GM23338 (cell line): ENCODE data around the gene THRB. TPM values are rescaled to one million over a fixed set of nuclear protein-coding genes. Genes with fewer than 3 reads are reported as not detected.

Source experiments
- ATAC-seq: fragments of 200-7000 bp; cut with Tn5 transposase; 3 replicates; pipeline ENCODE4 v1.9.1; 2020
- DNase-seq: peaks from one replicate; pipeline ENCODE4 v3.0.0-alpha.2; 2015; ENCODE audit warnings: low spot score
- H2AFZ ChIP-seq: fragments of 200-600 bp; sonication (generic); 2 replicates; pipeline ENCODE4 v1.8.0; 2016; ENCODE audit warnings: antibody characterized with exemption, mild to moderate bottlenecking, moderate library complexity
- H3F3A ChIP-seq: fragments of 200-600 bp; sonication (generic); replicated peaks from 2 replicates; pipeline ENCODE4 v1.8.0; 2017; ENCODE audit warnings: antibody characterized with exemption, mixed run types, low read depth
- H3K27ac ChIP-seq: fragments of 200-600 bp; sonication (generic); 2 replicates; pipeline ENCODE4 v1.6.1; 2016; ENCODE audit warnings: low read depth
- H3K27me3 ChIP-seq: fragments of 200-600 bp; sonication (generic); 2 replicates; pipeline ENCODE4 v1.8.0; 2016; ENCODE audit warnings: mild to moderate bottlenecking, mixed run types, moderate library complexity; ENCODE audit not compliant: insufficient read depth
- H3K36me3 ChIP-seq: fragments of 200-600 bp; sonication (generic); 2 replicates; pipeline ENCODE4 v1.8.0; 2016; ENCODE audit warnings: mild to moderate bottlenecking; ENCODE audit not compliant: insufficient read depth
- H3K4me1 ChIP-seq: fragments of 200-600 bp; sonication (generic); 2 replicates; pipeline ENCODE4 v1.8.0; 2016; ENCODE audit warnings: mild to moderate bottlenecking, moderate library complexity; ENCODE audit not compliant: insufficient read depth
- H3K4me2 ChIP-seq: fragments of 200-600 bp; sonication (generic); 2 replicates; pipeline ENCODE4 v1.7.1; 2017; ENCODE audit warnings: mixed run types
- H3K4me3 ChIP-seq: fragments of 200-600 bp; sonication (generic); 2 replicates; pipeline ENCODE4 v1.6.1; 2016; ENCODE audit warnings: mixed run types
- H3K79me2 ChIP-seq: fragments of 200-600 bp; sonication (generic); replicated peaks from 2 replicates; pipeline ENCODE4 v1.8.0; 2017; ENCODE audit warnings: mild to moderate bottlenecking; ENCODE audit not compliant: insufficient read depth
- H3K9me2 ChIP-seq: fragments of 200-600 bp; sonication (generic); 2 replicates; pipeline ENCODE4 v1.8.0; 2017; ENCODE audit not compliant: insufficient read depth
- H4K20me1 ChIP-seq: fragments of 200-600 bp; sonication (generic); replicated peaks from 2 replicates; pipeline ENCODE4 v1.8.0; 2017; ENCODE audit warnings: mild to moderate bottlenecking; ENCODE audit not compliant: insufficient read depth
- H3K27ac Mint-ChIP-seq: 2 replicates; pipeline ENCODE4 v1.8.0; 2020; ENCODE audit warnings: inconsistent platforms, mild to moderate bottlenecking, moderate library complexity, mixed read lengths
- H3K27me3 Mint-ChIP-seq: 3 replicates; pipeline ENCODE4 v1.8.0; 2022; ENCODE audit warnings: low read depth, mild to moderate bottlenecking, moderate library complexity, mixed read lengths, inconsistent platforms; ENCODE audit not compliant: insufficient read depth, poor library complexity
- H3K36me3 Mint-ChIP-seq: 3 replicates; pipeline ENCODE4 v1.8.0; 2021; ENCODE audit warnings: low read depth, mild to moderate bottlenecking, inconsistent platforms, moderate library complexity, mixed read lengths
- H3K4me1 Mint-ChIP-seq: 3 replicates; pipeline ENCODE4 v1.8.0; 2020; ENCODE audit warnings: mild to moderate bottlenecking, inconsistent platforms, mixed read lengths
- H3K4me3 Mint-ChIP-seq: 3 replicates; pipeline ENCODE4 v1.8.0; 2021; ENCODE audit warnings: moderate library complexity, mild to moderate bottlenecking, inconsistent platforms, mixed read lengths
- H3K9me3 Mint-ChIP-seq: 3 replicates; pipeline ENCODE4 v1.8.0; 2020; ENCODE audit warnings: moderate library complexity, mild to moderate bottlenecking, inconsistent platforms, mixed read lengths
- CTCF ChIP-seq, 2 experiments: fragments of 200-600 bp in 1 of 2; sonication (generic) in 1 of 2; conservative IDR thresholded peaks; 2 replicates each; pipeline versions ENCODE4 v1.5.1 to v1.6.1; 2016 to 2017; ENCODE audit warnings: antibody characterized with exemption in 2 of 2, low read depth in 2 of 2, mild to moderate bottlenecking in 2 of 2, moderate library complexity in 1 of 2
- ETS1 ChIP-seq: IDR thresholded peaks from 2 replicates; pipeline ENCODE4 v1.6.1; 2016; ENCODE audit warnings: antibody characterized with exemption
- EZH2 ChIP-seq: fragments of 200-600 bp; sonication (generic); IDR thresholded peaks from one replicate; pipeline ENCODE4 v1.8.0; 2017; ENCODE audit warnings: antibody characterized with exemption, mild to moderate bottlenecking, low read depth; ENCODE audit not compliant: unreplicated experiment
- EZH2phosphoT487 ChIP-seq: fragments of 200-600 bp; sonication (generic); IDR thresholded peaks from one replicate; pipeline ENCODE4 v1.8.1; 2018; ENCODE audit warnings: antibody characterized with exemption; ENCODE audit not compliant: unreplicated experiment
- JUNB ChIP-seq: IDR thresholded peaks from one replicate; pipeline ENCODE4 v1.6.1; 2016; ENCODE audit warnings: antibody characterized with exemption; ENCODE audit not compliant: unreplicated experiment
- NANOG ChIP-seq: IDR thresholded peaks from 2 replicates; pipeline ENCODE4 v1.6.1; 2016; ENCODE audit warnings: antibody characterized with exemption, borderline replicate concordance
- POLR2AphosphoS5 ChIP-seq: IDR thresholded peaks from 2 replicates; pipeline ENCODE4 v1.6.1; 2016; ENCODE audit warnings: antibody characterized with exemption, low read depth
- REST ChIP-seq: IDR thresholded peaks from one replicate; pipeline ENCODE4 v1.6.1; 2018; ENCODE audit warnings: antibody characterized with exemption; ENCODE audit not compliant: unreplicated experiment
- STAT1 ChIP-seq: IDR thresholded peaks from one replicate; pipeline ENCODE4 v1.6.1; 2016; ENCODE audit warnings: antibody characterized with exemption; ENCODE audit not compliant: unreplicated experiment
- ZNF331 ChIP-seq: fragments of 250-450 bp; sonication (Bioruptor Pico); IDR thresholded peaks from 2 replicates; pipeline ENCODE4 v1.5.0; 2020; ENCODE audit warnings: low read depth, mild to moderate bottlenecking, moderate library complexity
- ZNF462 ChIP-seq: fragments of 250-450 bp; sonication (Bioruptor Pico); IDR thresholded peaks from 2 replicates; pipeline ENCODE4 v1.5.0; 2020; ENCODE audit warnings: mild to moderate bottlenecking, moderate library complexity
- polyA plus RNA-seq: library from polyadenylated mRNA; unstranded; fragments of >200 nt; fragmentation: Nextera tagmentation; extraction: Ambion mirVana; gene quantifications from 2 replicates; pipeline ENCODE4 v1.2.1, GENCODE V29; 2016
- total RNA-seq: library from RNA; depleted of rRNA; stranded (reverse); fragments of >200 nt; shearing (Covaris generic); gene quantifications from 2 replicates; pipeline ENCODE4 v1.2.3, GENCODE V29; 2014

THRB gene
- total and polyA plus RNA-seq, 2 experiments from 2014 or later: 1.7 to 3.2 TPM

- TF ChIP-seq ZNF462 (CRISPR knock-in tag) (no peak), JUNB (no peak), CTCF (conservative IDR thresholded peaks at IDR 0.05; ENCODE audit: low read depth in 2 of 2) (no peak), POLR2AphosphoS5 (no peak)
Measured at GRCh38 chr3:24235121-24235520, 259.5 kb downstream of the THRB start (continued).

GRCh38 chr3:24232784-24233183, 261.9 kb downstream of the THRB start:
- Mint-ChIP-seq H3K27ac (no peak overlapping the region), H3K4me3 (no peak overlapping the region), H3K9me3 (no peaks in the 10 kb centered on the region), H3K4me1 (peaks cover 2% of the 10 kb centered on the region; the same call in 1 of the 3 replicates), H3K27me3 (no peaks in the 10 kb centered on the region), H3K36me3 (no peaks in the 10 kb centered on the region)
- Histone ChIP-seq H3K9me2 (peaks cover 12% of the 10 kb centered on the region; the same call in 1 of the 2 replicates), H4K20me1 (no peaks in the 10 kb centered on the region), H3K79me2 (no peaks in the 10 kb centered on the region), H2AFZ (no peak overlapping the region), H3K27ac (no peak overlapping the region), H3K36me3 (no peaks in the 10 kb centered on the region), H3K4me1 (no peaks in the 10 kb centered on the region), H3K4me3 (no peak overlapping the region), H3F3A (no peaks in the 10 kb centered on the region), H3K27me3 (no peaks in the 10 kb centered on the region), H3K4me2 (no peak overlapping the region)
- ATAC-seq (no peak), DNase-seq (no peak)
- TF ChIP-seq REST (no peak), ZNF331 (no peak), POLR2AphosphoS5 (no peak), NANOG (no peak), STAT1 (no peak), EZH2phosphoT487 (no peak), EZH2 (no peak), JUNB (no peak), ETS1 (no peak)
